H1 (cell line): Measurements from ENCODE around the gene MANF. TPM values are rescaled to one million over a fixed set of nuclear protein-coding genes. Genes with fewer than 3 reads are reported as not detected.

Source experiments
- CHD7 ChIP-seq: fragments of 300-600 bp; sonication (generic); IDR thresholded peaks from 2 replicates; pipeline ENCODE4 v1.7.1; 2012; ENCODE audit warnings: low read length, moderate library complexity, mild to moderate bottlenecking, inconsistent platforms; ENCODE audit not compliant: insufficient replicate concordance
- GABPA ChIP-seq: IDR thresholded peaks from 2 replicates; pipeline ENCODE4 v1.6.1; 2011; ENCODE audit warnings: mild to moderate bottlenecking, low read length, moderate library complexity, borderline replicate concordance; ENCODE audit not compliant: insufficient read depth
- JUND ChIP-seq: IDR thresholded peaks from 2 replicates; pipeline ENCODE4 v1.6.1; 2011; ENCODE audit warnings: mild to moderate bottlenecking, improper control_type of control experiment, low read length
- KDM4A ChIP-seq: IDR thresholded peaks from one replicate; pipeline ENCODE4 v1.7.1; 2012; ENCODE audit warnings: low read depth, mild to moderate bottlenecking, moderate library complexity, low read length, inconsistent platforms; ENCODE audit not compliant: severe bottlenecking
- POLR2A ChIP-seq, 2 experiments: IDR thresholded peaks; 1 replicate in 1 of 2; 2 replicates in 1 of 2; pipeline ENCODE4 v1.6.1; 2011; ENCODE audit warnings: low read depth in 2 of 2, low read length in 2 of 2, mild to moderate bottlenecking in 2 of 2; ENCODE audit errors: control extremely low read depth in 1 of 2
- RBBP5 ChIP-seq: IDR thresholded peaks from 2 replicates; pipeline ENCODE4 v1.7.1; 2012; ENCODE audit warnings: low read depth, mild to moderate bottlenecking, inconsistent platforms, low read length, moderate library complexity, borderline replicate concordance
- polyA plus RNA-seq, 7 experiments: library from polyadenylated mRNA; depleted of rRNA in 3 of 7; stranded (reverse) in 5 of 7; unstranded in 2 of 7; fragments of >200 nt in 5 of 7; fragments of 200-250 nt in 2 of 7; gene quantifications; 1 replicate in 5 of 7; 2 replicates in 1 of 7; 4 replicates in 1 of 7; pipeline versions ENCODE4 v1.2.1 to v1.2.3, GENCODE V29; 2011 to 2013; ENCODE audit warnings: missing spikeins in 2 of 7, mixed read lengths in 2 of 7
- total RNA-seq: library from RNA; stranded (reverse); fragmentation: NEBNext Ultra II Directional; extraction: Animal tissue kit (Norgen Biotek cat#: 25700); gene quantifications from 2 replicates; pipeline ENCODE4 v1.2.1, GENCODE V29; 2021

Gene MANF
- total and polyA plus RNA-seq, 2 of the 8 experiments (the other 6 are each of a cell fraction or from before 2014, with no cell fraction given): 37.5 to 159 TPM

GRCh38 chr3:51392355-51393133, 7.5 kb downstream of the MANF start (continued):
- TF ChIP-seq CHD7 (no peak), GABPA (no peak), KDM4A (no peak), RBBP5 (no peak), JUND (no peak), POLR2A (IDR thresholded peaks at IDR 0.05; ENCODE audit: control extremely low read depth in 1 of 2, low read depth in 2 of 2, low read length in 2 of 2) (no peak; a peak in 1 of 3 replicates)
